AG20443 (cell line): ENCODE data around the gene NCEH1.
A peak's percentile ranks its signal among the peaks of the same experiment; 100 is the strongest.
"Not testable (repeated sequence)": the region's sequence is repeated elsewhere in the genome, so short reads cannot be mapped to it uniquely, and the experiment has no call there.

Experiments
- DNase-seq: peaks from one replicate; pipeline ENCODE4 v3.0.0; 2012; ENCODE audit warnings: low spot score, mixed read lengths

The NCEH1 gene

DNA sequence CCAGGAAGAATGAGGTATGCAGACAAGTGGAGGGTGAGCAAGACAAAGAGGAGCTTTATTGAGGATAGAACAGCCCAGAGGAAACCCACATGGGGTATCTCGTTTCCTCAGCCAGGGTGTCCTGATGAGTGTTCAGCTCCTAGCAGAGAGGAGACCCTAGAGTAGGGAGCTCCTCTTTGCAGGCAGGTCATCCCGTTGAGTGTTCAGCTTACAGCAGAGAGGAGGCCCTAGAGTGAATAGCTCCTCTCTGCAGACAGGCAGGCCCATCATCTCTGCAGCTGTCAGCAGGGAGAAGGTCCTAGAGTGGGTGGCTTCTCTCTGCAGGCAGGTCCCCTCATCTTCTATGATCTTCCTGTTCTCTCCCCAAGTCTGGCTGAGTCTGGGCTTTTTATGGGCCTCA lies 97.0 kb downstream of the NCEH1 start:
- DNase-seq: no peak

DNA sequence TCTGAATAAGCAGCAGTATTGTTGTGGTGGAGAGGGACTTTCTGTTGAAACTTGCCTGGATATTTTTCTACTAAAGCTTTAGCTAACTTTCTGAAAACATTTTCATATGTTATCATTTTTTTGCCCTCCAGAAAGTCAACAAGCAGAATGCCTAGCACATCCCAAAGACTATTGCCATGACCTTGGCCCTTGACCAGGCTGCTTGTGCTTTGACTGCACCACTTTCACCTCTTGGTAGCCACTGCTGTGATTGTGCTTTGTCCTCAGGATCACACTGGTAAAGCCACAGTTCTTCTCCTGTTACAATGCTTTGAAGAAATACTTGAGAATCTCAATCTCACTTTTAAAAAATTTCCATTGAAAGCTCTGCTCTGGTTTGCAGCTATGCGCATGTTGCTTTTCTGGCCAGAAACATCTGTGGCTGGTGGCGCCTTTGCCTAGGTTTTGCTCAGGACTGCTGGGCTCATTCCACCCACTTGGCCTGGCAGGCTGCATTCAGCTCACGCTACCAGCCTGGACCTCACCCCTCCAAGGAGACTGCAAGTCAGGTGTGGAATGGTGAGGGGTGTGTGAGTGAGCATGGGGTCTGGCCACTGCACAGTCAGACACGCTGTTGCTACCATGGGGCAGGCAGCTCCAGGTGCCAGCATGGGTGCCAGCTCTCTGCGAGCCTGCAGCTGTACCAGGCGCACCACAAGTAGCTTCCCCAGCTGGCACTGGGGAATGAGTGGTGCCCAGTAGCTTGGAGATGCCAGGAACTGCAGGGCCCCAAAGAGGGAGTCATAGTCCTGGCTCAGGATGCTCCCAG lies 97.8 kb downstream of the NCEH1 start:
- DNase-seq: no peak

DNA sequence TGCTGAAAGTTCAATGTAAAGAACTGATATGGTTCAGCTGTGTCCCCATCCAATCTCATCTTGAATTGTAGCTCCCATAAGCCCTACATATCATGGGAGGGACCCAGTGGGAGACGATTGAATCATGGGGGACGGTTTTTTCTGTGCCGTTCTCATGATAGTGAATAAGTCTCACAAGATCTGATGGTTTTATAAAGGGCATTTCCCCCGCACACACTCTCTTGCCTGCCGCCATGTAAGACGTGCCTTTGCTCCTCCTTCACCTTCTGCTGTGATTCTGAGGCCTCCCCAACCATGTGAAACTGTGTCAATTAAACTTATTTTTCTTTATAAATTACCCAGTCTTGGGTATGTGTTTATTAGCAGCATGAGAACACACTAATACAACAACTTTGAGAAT lies 101.1 kb downstream of the NCEH1 start:
- DNase-seq: no peak

DNA sequence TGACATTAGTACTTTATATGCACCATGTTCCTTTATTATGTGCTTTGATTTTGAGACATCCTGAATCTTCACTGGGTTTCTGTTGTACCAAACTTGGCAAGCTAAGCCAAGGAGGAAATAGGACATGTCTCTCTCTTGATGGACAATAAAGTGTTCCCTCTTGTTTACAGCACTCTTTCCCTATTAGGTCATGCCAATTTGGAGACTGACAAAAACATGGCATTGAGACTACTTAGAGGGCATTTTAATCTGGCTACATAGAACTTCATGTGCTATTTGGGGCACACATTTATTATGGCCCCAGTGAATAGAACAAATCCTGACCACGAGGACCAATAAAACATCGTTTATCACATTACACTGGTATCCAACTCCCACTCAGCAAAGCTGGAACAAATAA lies 102.3 kb downstream of the NCEH1 start:
- DNase-seq: no peak

DNA sequence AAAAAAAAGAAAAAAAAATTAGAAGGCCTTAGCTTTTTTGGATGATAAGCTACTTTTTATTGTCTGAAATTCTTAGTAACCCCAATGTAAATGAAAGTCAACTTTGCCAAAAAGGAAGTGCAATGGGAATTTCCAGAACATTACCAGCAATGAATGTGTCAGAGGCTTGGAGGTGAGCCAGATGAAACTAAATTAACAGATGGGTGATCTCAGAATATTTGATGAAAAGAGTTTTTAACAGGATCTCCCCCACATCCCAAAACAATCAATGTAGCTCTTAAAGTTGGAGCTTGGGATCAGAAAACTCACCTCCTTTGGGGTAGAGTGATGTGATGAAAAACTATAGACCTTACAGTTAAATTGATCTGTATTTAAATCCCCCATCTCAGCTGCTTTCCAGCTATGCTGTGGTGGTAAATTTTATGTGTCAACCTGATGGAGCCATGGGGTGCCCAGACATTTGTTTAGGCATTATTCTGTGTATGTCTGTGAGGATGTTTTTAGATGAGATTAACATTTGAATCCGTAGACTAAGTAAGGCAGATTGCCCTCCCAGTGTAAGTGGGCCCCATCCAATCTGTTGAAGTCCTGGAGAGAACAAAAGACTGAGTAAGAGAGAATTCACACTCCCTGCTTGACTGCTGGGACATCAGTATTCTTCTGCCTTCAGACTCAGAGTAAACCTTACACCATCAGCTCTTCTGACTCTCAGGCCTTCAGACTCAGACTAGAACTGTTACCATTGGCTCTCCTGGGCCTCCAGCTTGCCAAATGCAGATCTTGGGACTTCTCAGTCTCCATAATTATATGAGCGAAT lies 103.4 kb downstream of the NCEH1 start:
- DNase-seq: no peak

DNA sequence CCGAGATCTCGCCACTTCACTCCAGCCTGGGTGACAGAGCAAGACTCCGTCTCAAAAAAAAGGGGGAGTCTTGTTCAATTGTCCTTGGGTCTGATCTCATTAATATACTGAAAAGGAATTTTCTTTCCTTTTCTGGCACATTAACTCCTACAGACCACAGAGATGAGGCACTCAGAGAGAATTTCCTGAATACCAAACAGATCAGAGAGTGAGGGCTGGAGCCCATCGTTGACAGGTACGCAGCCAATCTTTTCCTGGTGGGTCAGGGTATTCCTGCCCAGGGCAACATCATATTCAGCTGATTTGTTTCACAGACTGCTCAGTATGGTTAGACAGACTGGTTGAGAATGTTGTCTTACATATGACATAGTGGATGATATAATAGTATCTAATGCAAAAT lies 104.8 kb downstream of the NCEH1 start:
- peak; percentile 50 for DNase-seq

DNA sequence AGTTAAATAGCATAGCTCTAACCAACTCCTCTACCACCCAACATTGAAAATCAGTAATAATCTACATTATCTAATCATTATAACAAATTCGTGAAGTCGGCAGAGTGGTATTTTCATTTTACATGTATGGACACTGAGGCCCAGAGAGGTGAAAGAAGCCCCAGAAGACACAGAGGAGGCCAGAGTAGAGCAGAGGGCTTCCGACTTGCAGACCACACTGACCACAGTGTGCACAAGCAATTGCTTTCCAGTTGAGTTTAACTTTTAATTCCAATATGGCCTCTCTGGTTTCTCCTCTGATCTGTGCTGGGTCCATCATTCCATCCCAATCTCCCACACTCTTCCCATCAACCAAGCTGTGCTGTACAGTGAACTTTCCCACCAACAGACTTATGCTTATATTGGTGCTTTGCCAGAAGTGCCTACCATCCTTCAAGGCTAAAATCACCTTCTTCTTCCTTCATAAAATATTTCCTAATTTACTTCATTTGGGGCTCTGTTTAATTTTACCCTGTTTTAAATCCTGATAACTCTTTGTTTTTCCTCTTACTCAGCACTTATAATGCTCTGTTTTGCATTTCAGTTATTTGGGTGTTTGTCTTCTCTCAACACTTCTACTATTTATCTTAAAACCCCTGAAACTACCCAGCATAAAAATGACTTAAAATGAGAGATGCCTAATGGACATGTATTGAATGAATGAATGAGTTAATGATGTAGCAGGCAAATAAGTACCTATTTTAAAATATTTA lies 105.8 kb downstream of the NCEH1 start:
- DNase-seq: no peak

DNA sequence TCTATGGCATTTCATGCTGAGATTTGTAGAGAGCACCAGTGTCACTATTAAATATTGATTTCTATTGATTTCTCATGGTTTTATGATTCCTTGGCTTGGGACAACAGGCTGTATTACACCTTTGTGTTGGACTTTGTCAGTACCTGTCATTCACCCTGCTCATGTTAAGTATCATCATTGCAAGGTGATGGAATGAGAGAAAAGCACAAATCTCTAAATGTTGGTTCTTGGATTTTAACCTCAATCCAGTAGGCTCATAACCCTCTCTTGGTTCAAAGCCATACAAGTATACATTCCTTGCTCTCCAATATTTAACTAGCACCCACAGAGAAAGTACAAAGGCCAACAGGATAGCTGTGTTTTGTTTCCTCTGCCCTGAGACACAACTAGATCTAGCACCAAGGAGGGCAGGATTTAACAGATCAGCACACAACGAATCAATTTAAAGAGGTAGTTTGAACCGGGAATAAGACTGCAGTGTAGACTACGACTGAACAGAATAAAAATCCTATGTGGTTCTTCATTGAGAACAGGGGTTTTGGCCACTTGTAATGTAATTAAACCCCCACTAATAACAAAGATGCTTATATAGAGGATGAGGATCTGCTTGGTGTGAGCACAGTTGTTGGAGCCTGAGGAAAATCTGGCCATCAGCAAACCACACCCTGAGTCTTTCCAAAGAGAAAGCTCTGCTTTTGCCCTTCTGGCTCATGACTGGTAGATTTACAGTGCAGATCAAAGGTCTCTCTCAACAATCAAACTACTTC lies 109.6 kb downstream of the NCEH1 start:
- no peak for DNase-seq

DNA sequence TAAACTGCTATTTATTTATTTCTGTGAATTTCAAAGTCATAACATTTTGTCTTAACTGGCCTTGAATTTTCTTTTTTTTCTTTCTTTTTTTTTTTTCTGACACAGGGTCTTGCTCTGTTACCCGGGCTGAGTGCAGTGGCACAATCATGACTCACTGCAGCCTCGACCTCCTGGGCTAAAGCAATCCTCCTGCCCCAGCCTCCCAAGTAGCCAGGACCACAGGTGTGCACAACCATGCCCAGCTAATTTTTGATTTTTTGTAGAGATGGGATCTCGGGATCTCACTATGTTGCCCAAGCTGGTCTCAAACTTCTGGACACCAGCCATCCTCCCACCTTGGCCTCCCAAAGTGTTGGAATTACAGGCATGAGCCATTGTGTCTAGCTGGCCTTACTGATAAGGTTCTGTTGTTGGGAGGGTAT lies 110.2 kb downstream of the NCEH1 start:
- no peak for DNase-seq

DNA sequence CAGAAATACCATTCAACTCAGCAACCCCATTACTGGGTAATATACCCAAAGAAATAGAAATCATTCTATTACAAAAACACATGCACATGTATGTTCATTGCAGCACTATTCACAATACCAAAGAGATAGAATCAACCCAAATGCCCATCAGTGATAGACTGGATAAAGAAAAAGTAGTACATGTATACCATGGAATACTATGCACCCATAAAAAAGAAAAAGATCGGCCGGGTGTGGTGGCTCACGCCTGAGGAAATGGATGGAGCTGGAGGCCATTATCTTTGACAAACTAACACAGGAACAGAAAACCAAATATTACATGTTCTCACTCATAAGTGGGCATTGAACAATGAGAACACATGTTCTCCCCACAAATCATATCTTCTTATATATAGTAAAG lies 112.0 kb downstream of the NCEH1 start:
- DNase-seq: no peak

DNA sequence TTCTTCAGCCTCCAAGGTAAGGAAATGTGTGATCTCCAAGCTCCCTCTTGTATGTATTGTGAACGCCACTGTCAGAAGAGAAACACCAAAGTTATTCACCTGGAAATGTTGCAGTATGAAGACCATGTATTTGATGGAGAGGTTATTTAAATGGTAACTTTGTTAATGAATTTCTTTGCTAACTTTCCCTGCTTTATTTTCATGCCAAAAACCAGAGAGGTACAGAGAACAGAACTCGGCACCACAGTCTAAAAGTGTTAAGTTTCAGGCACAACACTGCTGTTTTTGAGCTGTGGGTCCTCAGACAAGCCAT lies 114.5 kb downstream of the NCEH1 start:
- DNase-seq: no peak

DNA sequence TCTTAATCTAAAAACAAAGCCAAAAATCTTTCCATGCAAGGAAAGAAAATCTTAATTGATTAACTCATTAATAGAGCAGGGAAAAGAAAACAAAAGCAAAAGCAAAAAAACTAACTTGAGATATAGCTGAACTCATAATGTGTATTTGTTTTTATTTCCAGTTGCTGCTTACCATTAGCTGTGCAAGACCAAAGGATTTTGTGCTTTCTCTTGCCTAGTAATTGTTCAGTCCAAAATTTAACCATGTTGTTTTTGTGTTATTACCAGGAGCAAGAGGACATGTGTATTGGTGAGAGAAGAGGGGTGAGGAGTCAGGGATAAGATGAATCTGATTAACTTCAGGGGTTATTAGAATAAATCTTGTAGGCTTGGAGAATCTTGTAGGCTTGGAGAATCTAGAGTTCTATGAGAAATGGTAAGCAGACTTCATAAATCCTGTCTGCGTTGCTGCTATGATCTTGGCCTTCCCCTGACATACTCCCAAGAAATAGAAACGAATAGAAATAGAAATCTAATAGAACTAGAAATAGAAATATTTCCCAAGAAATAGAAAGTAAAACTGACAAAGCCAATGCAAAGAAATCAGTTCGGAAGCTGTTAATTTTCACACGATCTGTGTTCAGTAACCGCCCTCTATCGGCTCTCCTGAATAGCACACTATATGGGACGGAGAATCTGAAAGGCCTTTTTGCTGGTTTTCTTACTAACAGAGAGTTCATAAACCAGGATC lies 115.0 kb downstream of the NCEH1 start:
- DNase-seq: peak; percentile 71

DNA sequence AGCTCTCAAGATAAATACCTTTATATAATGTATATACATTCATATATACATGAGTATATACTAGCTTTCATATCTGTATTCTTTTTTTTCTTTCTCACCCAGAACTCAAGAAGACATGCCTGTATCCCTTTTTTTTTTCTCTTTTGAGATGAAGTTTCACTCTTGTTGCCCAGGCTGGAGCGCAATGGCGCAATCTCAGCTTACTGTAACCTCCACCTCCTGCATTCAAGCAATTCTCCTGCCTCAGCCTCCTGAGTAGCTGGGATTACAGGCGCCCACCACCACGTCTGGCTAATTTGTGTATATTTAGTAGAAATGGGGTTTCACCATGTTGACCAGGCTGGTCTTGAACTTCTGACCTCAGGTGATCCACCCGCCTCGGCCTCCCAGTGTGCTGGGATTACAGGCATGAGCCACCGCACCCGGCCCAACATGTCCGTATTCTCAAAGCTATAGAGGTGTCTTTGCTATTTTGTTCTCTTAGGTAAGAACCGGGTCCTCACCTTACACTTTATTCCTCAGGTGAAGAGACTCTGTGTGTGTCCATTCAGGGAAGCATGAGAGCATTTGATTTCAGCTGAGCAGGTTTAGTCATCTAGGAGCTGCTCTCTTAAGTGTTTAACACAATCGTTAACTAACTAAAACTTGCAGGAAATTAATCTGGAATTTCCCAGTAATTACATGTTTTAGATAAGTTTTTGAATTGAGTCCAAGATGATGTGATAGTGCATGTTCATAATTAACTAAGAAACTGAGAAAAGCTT lies 115.8 kb downstream of the NCEH1 start:
- DNase-seq: not testable (repeated sequence)

DNA sequence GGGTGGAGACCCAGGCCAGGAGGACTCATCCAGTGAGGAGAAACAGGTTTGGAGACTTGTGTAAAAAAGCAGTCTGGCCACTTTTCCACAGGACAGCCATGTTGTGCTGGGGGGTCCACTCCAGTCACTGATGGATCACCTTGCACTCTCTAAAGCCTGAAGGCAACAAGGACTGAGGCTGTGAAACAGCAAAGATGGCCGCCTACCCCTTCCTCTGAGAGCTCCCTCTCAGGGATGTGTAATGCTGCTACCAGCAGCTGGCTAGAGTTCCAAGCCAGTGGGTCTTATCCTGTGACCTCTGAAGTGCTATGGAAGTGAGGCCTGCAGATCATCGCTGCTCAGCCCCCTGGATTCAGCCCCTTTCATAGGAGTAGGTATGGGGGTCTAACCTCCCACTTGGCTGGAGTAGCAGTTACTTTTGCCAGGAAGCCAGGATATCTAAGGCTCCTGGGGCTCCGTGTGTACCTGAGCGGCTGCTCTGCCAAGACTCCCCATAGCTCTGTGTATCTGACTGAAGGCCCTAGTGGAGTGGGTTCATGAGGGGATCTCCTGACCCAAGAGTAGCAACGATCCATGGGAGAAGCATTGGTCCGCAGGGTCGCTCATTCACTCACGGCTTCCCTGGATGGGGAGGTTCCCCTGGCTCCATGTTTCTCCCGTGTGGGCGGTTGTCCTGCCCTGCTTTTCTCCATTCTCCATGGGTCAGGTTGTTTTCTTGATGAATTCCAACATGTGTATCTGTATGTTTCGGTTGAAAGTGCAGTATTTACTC lies 117.8 kb downstream of the NCEH1 start:
- no peak for DNase-seq

DNA sequence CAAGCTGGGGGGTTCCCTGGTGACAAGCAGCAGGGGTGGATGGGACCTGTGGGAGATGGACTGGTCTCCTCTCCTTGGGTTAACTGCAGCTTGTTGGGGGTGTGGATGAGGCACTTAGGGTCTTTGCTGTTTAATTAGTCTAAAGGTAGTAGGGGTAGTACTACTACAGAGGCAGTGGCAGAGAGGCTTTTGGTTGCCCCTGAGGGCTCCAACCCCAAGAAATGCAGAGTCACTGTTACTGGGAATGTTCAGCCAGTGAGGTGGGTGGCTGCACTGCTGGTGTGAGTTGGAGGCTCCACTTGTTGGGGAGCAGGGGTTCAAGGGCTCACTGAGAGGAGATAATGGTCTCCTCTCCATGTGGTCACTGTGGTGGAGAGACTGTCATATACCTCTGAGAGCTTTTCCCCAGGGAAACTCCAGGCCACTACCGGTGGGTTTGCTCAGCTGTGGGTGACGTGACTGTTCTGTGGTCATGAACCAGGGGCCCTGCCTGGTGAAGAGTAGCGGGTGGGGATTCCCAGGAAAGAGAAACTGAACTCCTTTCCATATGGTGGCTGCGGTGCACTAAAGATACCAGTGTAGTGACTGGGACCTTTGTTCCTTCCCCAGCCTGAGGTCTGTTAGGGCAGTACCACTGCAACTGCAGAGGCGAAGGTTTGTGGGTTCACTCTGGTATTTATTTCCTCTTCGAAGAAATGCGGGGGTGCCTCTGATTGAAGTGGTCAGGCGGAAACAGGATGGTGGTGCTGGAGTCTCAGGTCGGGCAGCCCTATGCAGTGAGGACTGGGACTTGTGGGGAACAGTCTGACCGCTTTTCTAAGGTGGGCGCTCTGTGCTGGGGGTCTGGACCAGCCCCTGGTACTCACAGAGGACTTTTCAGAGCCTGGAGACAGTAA lies 118.7 kb downstream of the NCEH1 start:
- DNase-seq: no peak

DNA sequence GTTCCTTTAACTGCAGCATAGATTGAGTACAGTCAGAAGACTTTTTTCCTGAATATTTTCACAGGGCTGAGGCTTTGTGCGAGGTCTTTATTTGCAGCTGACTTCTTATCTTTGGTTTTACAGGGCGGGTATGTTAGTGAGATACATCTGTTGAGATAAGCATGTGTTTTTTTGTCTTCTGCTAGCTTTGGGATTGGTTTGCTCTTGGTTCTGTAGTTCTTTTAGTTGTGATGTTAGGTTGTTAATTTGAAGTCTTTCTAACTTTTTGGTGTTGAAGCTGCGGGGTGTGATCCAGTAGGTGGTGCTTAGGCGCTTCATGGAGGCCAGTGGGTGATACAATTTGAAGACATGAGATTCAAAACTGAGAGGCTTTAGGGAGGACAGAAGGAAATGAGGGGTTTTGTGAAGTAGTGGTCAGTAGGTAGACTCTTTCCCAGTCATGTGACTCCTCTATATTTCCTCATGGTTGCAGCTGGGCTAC lies 119.7 kb downstream of the NCEH1 start:
- no peak for DNase-seq

DNA sequence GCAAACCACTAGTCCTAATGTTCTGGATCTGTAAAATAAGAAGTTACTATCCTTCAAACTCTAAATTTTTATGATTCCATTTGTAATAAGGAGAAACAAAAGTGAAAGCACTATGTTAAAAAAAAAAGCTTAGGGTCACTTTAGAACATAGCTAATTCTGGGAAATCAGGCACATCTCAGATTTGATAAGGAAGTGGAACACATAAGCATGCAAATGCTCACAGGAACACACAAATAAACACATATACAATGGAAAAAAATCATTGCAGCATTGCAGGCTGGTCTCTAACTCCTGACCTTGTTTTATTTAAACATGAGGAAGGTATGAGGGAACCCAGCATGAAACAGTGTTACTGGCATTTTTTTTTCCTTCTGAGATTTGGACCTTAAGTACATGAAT lies 124.4 kb downstream of the NCEH1 start:
- DNase-seq: no peak

DNA sequence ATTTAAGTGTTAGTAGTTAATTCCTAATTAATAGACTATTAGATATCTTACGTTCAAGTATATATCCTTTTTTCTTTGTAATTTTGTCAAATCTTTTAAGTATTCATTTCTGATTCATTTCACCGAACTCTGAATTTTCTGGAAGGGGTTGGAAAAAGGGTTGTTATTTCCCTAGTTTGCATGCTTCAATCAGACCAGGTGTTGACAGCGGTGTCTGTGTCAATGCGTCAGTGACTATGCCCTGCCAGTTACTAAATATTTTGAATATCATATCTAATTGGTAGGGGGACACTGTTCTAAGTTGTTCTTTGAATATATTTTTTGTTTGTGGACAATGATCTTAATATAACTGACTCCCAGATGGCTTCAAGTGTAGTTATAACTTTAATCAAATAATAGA lies 124.9 kb downstream of the NCEH1 start:
- DNase-seq: no peak

DNA sequence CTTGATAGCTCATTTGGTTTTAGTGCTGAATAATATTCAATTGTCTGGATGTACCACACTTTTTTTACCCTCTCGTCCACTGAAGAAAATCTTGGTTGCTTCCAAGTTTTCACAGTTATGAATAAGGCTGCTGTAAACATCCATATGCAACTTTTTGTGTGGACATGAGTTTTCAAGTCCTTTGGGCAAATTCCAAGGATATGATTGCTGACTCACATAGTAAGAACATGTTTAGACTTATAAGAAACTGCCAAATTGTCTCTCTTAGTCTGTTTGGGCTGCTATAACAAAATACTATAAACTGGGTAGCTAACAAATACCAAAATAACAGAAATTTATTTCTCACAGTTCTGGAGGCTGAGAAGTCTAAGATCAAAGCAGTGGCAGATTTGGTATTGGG lies 128.2 kb downstream of the NCEH1 start:
- DNase-seq: no peak
